GM18858 (cell line): ENCODE results near the gene DIAPH2.
"Not testable (repeated sequence)": the region's sequence is repeated elsewhere in the genome, so short reads cannot be mapped to it uniquely, and the experiment has no call there.

Experiments
- ATAC-seq: cut with Tn5 transposase; IDR thresholded peaks from one replicate; pipeline ENCODE4 v1.9.1; 2021; ENCODE audit not compliant: unreplicated experiment

DIAPH2 gene

DNA sequence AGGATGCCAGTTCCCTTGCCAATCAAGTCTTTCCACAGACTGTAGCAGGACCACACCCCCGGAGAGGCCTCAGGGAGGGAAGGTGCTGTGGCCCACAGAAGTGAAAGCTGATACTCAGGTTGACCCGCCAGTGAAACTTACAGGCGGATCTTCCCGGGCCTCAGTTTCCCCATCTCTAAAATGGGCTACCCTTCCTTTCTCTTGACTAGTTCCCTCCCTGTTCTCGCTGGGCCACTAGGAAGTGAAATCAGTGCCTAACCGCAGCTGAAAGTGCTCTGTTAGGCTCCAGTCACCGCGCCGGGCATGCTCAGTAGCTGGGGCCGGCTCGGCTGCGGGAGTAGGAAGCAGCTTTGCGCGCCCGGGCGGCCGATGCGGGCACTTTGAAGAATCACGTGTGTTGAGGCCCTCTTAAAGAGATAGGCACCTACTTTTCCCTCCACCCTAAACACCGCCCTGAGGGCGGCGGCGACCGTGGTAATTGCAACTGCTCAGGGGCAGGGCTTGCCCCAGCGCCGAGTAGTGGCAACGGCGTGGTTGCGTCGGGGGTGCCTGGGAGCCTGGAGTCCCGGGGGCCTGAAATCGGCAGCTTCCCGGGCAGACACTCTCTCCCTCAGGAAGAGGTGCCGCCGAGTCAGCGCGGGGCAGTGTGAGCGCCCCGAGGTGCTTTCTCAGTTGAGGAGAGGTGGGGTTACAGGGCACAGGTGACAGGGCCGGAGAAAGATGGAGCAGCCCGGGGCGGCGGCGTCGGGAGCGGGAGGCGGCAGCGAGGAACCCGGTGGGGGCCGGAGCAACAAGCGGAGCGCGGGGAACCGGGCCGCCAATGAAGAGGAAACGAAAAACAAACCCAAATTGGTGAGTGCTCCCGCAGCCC lies at the start of gene DIAPH2:
DIAPH2 (plus strand) TSS at position 504 of the 871 bp plus-strand sequence.
- peak; percentile 73 for ATAC-seq

GRCh38 chrX:96650023-96650422 lies 34.6 kb upstream of the DIAPH2 start:
- peak; percentile 47 for ATAC-seq

GRCh38 chrX:96655947-96656623 lies 28.6 kb upstream of the DIAPH2 start:
- no peak for ATAC-seq

DNA sequence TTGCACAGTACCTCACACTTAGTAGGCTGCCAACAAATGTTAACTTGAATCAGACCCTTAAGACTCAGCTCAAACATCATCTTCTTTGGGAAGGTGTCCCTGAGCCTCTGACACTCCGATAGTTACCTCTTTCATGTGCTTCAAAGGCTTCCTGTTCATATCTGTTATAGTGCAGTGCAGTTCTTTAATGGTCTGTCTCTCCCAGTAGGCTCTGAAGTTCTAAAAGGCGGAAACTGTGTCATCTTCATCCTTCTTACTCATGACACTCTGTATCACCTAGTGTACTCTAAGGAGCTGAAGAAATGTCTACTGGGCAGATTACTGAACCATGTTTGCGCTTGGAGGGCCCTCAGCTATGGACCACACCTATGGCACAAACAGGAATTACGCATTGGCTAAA lies 2.1 kb upstream of the DIAPH2 start:
- no peak for ATAC-seq

- ATAC-seq, result no peak
Measured at GRCh38 chrX:96683997-96684338, 674 bp upstream of the DIAPH2 start.

DNA sequence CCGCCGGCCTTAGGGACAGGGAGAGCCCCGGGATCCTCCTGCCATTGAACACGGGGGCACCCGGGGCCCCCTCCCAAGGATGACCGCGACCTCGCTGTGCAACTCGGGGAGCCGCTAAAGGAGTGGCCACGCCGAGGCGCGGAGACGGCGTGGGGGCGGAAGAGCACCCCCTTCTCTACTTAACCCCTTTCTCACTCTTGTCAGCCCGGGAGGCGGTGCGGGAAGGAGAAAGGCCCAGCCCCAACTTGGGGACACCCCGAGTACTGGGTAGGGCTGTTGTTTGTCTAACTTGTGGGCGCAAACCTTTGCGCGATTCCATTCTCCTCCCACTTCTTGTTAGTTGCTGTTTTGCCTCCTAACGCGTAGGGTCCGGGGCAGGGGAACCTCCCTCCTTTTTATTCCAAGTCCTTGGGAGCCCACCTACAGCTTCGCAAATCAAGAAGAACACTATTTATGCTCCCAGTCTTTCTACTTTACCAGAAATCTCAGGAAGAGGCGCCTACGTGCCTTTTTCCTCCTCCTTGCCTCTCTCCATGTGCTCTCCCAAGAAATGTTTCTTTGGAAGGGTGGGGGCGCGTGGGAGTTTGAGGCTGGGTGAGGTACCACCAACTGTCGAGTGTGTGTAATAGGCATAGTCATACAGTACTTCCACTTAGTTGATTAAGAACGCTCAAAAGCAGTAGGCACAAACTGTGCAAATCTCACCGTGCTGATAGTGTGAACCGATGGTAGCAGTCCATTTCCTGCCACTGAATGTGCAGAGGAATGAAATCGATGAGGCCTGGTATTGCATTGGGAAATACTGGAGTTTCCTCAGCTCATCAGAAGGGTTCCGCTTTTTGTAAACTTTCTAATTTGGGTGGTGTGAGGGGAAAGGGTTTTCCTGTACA lies 813 bp downstream of the DIAPH2 start:
- no peak for ATAC-seq

DNA sequence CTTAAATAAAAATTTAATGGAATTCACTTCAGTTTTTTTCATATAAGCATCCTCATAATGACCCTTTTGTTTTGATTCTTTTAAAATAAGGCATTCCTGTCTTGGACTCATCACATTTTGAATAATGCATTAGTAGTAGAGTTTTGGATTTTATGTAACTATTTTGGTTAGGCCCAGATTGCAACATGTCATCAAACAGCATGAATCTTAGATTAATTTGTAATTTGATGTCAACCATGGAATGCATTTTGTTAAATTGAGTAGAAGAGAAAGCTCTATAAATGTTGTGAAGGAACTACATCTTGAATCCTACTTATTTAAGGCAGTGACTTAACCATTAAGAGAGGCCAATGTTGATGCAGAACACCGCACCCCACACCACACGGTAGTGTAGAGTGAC lies 3.1 kb downstream of the DIAPH2 start:
- no peak for ATAC-seq

GRCh38 chrX:96688789-96689188 lies 4.1 kb downstream of the DIAPH2 start:
- no peak for ATAC-seq

DNA sequence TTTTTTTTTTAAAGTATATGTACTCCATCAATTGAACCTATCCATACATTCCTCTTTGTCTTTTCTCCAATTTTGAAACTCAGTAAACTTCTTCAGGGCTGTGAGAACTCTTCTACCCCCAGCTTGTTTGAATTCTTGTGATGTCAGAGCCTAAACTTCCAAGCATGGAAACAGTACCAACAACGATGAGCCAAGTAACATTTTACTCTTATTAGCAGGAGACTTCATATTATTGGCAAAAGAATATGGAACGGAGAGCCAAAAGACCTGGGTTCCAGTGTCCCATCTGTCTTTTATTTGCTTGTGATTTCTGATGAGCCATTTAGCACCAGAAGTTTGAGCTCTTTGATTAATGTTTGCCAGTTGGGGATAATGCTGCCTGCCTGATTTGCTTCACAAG lies 5.3 kb downstream of the DIAPH2 start:
- ATAC-seq, result no peak

GRCh38 chrX:96692454-96692853 lies 7.8 kb downstream of the DIAPH2 start:
- no peak for ATAC-seq

DNA sequence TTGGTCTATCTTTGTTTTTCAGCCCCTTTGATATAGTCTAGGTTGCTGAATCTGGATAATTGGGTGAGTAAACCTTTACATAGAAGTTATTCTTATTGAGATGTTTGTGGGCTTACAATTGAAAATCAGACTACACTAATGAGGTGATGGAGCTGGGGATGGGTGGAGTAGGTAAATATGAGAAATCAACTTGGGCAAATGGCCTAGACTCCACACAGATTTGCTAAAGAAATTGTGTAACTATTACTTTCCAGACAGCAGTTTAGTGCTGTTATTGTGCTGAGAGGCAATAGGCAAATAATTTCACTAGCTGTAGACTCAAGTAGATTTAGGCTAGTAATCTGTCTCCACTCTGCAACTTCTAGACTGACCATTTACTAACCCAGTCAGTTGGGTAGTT lies 8.2 kb downstream of the DIAPH2 start:
- ATAC-seq, result no peak

DNA sequence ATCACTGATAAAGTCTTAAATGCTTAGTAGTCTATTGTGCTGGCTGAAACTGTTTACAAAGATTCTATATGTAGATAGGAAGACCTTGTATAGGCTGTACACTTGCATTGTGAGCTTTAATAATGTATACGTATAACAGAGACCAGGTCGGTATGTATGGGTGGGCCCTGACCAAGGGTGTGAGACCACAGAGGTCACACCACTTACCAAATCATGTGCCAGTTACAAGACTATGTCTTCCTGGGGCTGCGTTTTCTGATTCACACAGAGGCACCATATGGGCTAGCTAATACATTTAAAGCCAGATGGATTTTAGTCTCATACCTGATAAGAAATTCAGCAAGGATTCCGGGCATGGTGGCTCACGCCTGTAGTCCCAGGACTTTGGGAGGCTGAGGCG lies 8.8 kb downstream of the DIAPH2 start:
- ATAC-seq, result no peak

DNA sequence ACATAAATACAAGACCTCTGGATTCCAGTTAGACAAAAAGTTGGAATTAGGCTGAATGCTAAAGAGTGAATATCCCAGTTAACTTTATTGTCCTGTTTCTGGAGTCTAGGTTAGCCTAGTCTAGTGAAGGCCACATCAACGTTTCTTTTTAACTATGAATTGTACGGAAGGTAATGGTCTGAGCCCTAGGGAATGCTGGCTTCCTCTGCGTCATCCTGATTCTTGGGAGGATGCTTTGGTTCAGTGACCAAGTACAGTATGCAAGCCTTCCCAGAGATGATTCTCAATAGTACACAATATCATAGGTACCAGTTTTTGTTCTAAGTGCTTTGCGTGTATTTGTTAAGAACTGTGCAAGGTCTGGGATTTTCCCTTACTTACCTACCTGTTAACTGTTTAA lies 11.8 kb downstream of the DIAPH2 start:
- ATAC-seq, result no peak

DNA sequence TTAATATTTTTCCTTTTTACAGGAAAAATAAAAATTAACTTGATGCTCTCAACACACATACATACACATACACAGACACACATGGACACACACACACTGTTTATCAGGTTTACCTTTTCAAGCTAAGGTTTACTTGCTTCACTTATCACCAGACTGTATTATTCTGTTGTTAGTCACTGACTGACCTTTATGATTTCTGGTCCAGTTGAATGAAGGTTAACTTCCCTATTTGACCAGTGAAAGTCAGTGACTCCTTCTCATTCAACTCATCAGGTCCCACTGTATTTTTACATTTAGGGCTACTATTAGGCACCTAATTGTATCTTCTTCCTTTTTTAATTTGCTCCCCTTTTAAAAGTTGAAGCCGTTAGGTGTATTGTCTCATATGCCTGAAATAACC lies 16.0 kb downstream of the DIAPH2 start:
- no peak for ATAC-seq

DNA sequence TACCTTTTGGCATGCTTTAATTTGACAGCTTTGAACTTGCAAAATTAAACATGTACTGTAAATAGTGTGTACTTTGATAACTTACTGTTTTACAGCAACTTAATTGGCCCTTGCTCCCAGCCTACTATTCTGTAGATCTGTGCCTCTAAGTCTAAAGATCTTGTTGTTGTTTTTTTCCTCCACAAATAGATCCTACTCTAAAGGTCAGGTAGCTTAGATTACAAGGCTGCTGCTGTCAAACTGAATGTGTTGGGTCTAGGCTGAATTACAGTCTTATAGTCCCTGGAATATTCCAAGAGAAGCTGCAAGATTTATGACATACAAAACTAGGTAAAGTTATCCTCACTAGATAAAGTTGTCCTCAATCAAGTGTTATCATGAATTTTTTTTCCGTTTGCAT lies 18.7 kb downstream of the DIAPH2 start:
- no peak for ATAC-seq

DNA sequence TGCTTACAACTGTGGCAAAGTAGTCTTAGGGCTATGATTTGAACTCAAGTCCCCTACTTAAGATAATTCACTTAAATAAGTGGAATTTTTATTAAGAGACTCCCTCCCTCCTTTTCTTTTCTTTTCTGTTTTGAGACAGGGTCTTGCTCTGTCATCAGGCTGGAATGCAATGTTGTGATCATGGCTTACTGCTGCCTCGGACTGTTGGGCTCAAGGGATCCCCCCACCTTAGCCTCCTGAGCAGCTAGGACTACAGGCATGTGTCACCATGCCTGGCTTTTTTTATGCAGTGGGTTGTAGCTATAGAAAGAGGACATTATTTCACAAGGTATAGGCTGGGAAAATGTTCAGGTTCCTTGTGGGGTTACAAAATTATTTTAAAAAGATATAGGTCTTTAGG lies 19.2 kb downstream of the DIAPH2 start:
- no peak for ATAC-seq

GRCh38 chrX:96704629-96705028 lies 20.0 kb downstream of the DIAPH2 start:
- ATAC-seq, result no peak

- ATAC-seq, result no peak
Measured at GRCh38 chrX:96705905-96706304, 21.3 kb downstream of the DIAPH2 start.

DNA sequence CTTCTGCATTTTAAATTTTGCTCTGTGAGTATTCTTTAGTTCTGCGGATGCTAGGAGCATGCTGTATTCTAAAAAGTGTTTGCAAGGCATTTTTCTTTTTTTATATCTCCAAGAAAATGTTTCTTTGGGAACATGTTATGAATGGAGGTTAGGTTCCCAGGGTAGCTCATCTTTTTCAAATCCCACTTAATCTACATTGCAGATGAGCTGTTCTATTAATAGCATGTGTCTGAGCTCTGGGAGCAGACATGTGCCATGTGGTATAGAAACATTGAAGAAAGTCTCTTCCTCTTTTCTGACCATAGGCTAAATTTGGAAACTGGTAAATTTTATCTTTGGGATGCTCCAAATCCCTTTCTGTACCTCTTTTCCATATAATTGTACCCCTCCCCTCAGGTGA lies 23.2 kb downstream of the DIAPH2 start:
- ATAC-seq, result no peak

DNA sequence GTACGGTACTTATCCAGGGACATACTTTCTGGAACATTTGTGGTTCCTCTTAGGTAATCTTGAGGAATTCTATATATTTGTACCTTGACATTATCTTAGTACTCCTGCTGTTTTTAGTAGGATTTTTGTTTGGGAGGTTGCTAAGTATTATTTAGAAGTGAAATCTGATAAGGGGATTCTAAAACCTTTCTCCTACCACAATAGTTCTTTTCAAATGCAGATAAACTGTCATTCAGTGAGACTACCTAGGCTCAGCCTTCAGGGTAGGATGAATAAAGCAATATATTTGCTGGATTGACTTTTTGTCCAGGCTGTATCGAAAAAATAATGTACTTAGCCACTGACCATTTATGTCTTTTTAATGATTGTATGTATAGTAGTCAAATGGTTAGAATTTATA lies 25.4 kb downstream of the DIAPH2 start:
- no peak for ATAC-seq

DNA sequence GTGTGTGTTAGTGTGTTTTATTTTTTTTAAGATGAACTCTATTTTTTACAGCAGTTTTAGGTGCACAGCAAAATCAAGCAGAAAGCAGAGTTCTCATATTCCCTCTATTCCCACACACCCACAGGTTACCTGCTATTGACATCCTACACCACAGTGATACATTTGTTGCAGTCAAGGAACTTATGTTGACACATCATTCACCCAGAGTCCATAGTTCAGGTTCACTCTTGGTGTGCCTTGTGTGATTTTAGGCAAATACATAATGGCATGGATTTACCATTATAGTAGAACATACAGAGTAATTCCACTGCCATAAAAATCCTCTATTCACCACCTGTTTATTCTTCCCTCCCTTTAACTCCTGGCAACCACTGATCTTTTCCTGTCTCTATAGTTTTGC lies 28.7 kb downstream of the DIAPH2 start:
- no peak for ATAC-seq

GRCh38 chrX:96714393-96714792 lies 29.8 kb downstream of the DIAPH2 start:
- not testable (repeated sequence) for ATAC-seq
